GM12872 (cell line): ENCODE data around the gene BORCS8.
A peak's percentile ranks its signal among the peaks of the same experiment; 100 is the strongest.

Experiments
- CTCF ChIP-seq: IDR thresholded peaks from 3 replicates; pipeline ENCODE4 v1.5.1; 2011; ENCODE audit warnings: low read depth, mild to moderate bottlenecking, low read length, moderate library complexity; ENCODE audit not compliant: insufficient read depth

The BORCS8 gene

GRCh38 chr19:19230999-19231398 is 39.0 kb upstream of the BORCS8 start:
- TF ChIP-seq CTCF = no peak

DNA sequence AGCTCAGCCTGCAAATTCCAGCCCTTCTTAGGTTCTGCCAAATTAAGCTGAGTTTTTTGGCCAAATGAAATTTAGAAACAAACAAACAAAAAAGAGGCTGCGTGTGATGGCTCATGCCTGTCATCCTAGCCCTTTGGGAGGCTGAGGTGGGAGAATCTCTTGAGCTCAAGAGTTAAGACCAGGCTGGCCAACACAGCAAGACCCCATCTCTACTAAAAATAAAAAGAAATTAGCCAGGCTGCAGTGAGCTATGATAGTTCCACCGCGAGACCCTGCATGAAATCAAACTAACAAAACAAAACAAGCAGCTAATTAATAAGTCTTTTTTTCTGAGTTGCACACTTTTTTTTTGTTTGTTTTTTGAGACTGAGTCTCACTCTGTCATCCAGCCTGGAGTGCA is 37.7 kb upstream of the BORCS8 start:
- TF ChIP-seq CTCF = no peak

DNA sequence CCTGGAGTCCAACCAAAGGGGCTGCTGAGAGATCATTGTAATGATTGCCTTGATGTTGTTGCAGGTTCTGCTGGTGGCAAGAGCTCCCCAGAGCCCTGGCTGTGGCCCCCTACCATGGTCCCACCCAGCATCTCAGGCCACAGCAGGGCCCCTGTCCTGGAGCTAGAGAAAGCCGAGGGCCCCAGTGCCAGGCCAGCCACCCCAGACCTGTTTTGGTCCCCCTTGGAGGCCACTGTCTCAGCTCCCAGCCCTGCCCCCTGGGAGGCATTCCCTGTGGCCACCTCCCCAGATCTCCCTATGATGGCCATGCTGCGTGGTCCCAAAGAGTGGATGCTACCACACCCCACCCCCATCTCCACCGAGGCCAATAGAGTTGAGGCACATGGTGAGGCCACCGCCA is 35.3 kb upstream of the BORCS8 start:
- TF ChIP-seq CTCF = no peak

DNA sequence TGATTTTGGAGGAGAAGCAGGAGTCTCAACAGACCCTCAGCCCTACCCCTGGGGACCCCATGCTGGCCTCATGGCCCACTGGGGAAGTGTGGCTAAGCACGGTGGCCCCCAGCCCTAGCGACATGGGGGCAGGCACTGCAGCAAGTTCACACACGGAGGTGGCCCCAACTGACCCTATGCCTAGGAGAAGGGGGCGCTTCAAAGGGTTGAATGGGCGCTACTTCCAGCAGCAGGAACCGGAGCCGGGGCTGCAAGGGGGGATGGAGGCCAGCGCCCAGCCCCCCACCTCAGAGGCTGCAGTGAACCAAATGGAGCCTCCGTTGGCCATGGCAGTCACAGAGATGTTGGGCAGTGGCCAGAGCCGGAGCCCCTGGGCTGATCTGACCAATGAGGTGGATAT is 34.7 kb upstream of the BORCS8 start:
- TF ChIP-seq CTCF = no peak

DNA sequence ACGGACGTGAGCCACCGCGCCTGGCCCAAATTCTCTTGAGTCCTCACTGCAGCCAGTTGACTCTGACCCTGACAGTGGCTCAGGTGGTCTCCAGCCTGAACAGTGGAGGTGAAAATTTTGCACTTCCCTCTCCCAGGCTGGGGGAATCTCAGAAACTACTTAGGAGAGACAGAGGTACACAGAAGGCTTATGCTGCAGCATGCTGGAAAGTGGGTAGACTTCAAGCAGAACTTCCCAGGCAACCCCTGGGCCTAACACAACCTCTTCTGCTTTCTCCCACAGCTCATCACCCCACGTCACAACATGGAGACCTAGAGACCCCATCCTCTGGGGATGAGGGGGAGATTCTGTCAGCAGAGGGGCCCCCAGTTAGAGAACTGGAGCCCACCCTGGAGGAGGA is 34.3 kb upstream of the BORCS8 start:
- TF ChIP-seq CTCF = no peak

DNA sequence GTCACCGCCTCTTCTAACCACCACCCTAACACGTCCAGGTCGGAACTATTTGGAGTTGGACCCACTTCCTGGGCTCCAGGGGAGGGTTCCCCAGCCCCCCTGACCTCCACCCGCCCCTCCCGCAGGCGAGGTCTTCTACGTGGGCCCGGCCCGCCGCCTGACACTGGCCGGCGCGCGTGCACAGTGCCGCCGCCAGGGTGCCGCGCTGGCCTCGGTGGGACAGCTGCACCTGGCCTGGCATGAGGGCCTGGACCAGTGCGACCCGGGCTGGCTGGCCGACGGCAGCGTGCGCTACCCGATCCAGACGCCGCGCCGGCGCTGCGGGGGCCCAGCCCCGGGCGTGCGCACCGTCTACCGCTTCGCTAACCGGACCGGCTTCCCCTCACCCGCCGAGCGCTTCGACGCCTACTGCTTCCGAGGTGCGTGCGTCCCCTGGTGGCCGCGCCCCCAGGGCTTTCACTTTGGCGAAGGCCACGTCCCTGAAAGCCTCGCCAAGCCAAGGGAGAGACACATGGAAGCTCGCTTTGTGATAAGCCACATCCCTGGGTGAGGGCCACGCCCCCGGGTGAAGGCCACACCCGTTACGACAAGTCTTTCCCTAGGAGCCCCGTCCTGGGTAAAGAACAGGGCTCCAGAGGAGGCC is 33.0 kb upstream of the BORCS8 start:
- TF ChIP-seq CTCF = peak; percentile 76

DNA sequence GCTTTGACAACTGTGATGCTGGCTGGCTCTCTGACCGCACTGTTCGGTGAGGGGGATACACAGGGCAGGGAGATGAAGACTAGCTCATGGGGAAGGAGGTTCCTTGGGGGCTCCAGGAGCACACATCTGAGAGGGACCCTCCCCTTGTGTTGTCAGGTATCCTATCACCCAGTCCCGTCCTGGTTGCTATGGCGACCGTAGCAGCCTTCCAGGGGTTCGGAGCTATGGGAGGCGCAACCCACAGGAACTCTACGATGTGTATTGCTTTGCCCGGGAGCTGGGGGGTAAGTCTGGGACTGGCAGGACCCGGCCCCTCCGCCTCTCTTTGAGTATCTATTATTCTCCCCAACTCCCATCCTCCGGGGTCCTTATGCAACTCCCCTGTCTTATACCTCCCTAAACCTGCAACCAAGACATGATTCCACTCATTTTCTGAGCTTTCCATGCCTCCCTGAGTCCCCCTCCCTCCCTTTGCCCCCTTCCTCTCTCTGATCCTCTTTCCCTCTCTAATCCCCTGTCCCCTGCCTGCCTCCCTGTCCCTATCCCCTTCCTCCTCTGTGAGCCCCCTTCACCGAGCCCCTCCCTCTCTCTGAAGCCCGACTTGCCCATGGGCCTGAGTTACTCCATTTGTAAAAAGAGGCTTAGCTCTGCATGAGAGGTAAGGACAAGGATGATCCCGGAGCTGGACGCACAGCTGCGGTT is 32.3 kb upstream of the BORCS8 start:
- TF ChIP-seq CTCF = no peak
